PFSK-1 (cell line): ENCODE results near the gene PPP1R3D.

Experiments
- POLR2AphosphoS5 ChIP-seq: IDR thresholded peaks from 2 replicates; pipeline ENCODE4 v1.6.1; 2012; ENCODE audit warnings: low read depth, mild to moderate bottlenecking, control low read depth, low read length, moderate library complexity
- SIN3A ChIP-seq: IDR thresholded peaks from 2 replicates; pipeline ENCODE4 v1.6.1; 2012; ENCODE audit warnings: mild to moderate bottlenecking, low read length, moderate library complexity, borderline replicate concordance; ENCODE audit not compliant: insufficient read depth

DNA sequence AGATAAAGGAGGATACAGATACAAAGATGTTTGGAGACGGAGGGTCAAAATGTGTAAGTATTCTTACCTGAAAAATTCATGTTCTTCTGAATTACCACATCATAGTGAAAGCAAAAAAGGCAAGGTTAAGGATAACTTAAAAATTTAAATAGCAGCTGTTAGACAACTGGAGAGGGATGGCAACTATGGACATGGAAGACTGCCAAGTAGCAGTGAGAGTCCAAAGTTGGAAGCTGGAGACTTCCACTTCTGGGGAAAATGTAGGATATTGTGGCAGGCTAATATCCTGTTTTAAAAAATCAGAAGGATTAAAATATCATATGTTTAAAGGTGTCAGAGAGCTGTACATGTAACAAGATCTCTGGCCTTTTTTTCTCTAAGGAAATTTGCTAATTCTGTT lies 36.5 kb downstream of the PPP1R3D start:
- no peak for TF ChIP-seq POLR2AphosphoS5
- no peak for TF ChIP-seq SIN3A
